B cell (primary cell): ENCODE data around the gene WDFY2. TPM values are rescaled to one million over a fixed set of nuclear protein-coding genes. Genes with fewer than 3 reads are reported as not detected.

Source experiments
- ATAC-seq: fragments of 200-7000 bp; cut with Tn5 transposase; one replicate; pipeline ENCODE4 v1.10.0; 2021; ENCODE audit warnings: low read depth, mild to moderate bottlenecking, moderate number of reproducible peaks, moderate library complexity
- CTCF ChIA-PET: fragments of 350-600 bp; sonication (Branson Sonifier 250); formaldehyde crosslinking; loops from one replicate; lab custom pipeline; 2021; ENCODE audit warnings: antibody characterized with exemption, inconsistent platforms; lab: Charles Lee
- POLR2A ChIA-PET: fragments of 350-600 bp; sonication (Branson Sonifier 250); formaldehyde crosslinking; loops from one replicate; lab custom pipeline; 2021; ENCODE audit warnings: antibody characterized with exemption; lab: Charles Lee
- DNase-seq: peaks from one replicate; pipeline ENCODE4 v3.0.0; 2013
- H2AFZ ChIP-seq: 2 replicates; pipeline ENCODE4 v1.6.1; 2012; ENCODE audit warnings: mild to moderate bottlenecking, low read depth, low read length; ENCODE audit not compliant: insufficient read depth, poor library complexity, severe bottlenecking
- H3K27ac ChIP-seq, 2 donors: 1 replicate in 1 of 2; 2 replicates in 1 of 2; pipeline ENCODE4 v1.5.1; 2012 to 2013; ENCODE audit warnings: low read length in 2 of 2, mild to moderate bottlenecking in 2 of 2, moderate library complexity in 1 of 2
- H3K27me3 ChIP-seq, 4 experiments: fragments of 200-600 bp in 1 of 4; sonication (generic) in 1 of 4; replicated peaks in 1 of 4; 1 replicate in 2 of 4; 2 replicates in 2 of 4; pipeline versions ENCODE4 v1.6.1 to v1.7.0; 2013 to 2016; ENCODE audit warnings: low read length in 3 of 4, mild to moderate bottlenecking in 2 of 4, mixed read lengths in 1 of 4, moderate library complexity in 1 of 4; ENCODE audit not compliant: insufficient read depth in 4 of 4, control insufficient read depth in 3 of 4; ENCODE audit errors: control extremely low read depth in 1 of 4
- H3K36me3 ChIP-seq, 2 experiments: replicated peaks in 1 of 2; 1 replicate in 1 of 2; 2 replicates in 1 of 2; pipeline versions ENCODE4 v1.6.1 to v1.7.1; 2013; ENCODE audit warnings: low read length in 1 of 2; ENCODE audit not compliant: insufficient read depth in 2 of 2, control insufficient read depth in 1 of 2; ENCODE audit errors: control extremely low read depth in 1 of 2, extremely low read depth in 1 of 2
- H3K4me1 ChIP-seq, 2 donors: fragments of 200-600 bp in 1 of 2; sonication (generic) in 1 of 2; 1 replicate in 1 of 2; 2 replicates in 1 of 2; pipeline versions ENCODE4 v1.5.1 to v1.6.1; 2013 to 2017; ENCODE audit warnings: low read length in 2 of 2; ENCODE audit not compliant: control insufficient read depth in 2 of 2, insufficient read depth in 2 of 2
- H3K4me2 ChIP-seq: replicated peaks from 2 replicates; pipeline ENCODE3; 2012; ENCODE audit warnings: mild to moderate bottlenecking, low read depth, low read length; ENCODE audit not compliant: poor library complexity, severe bottlenecking
- H3K4me3 ChIP-seq, 5 experiments: fragments of 200-600 bp in 1 of 5; sonication (generic) in 1 of 5; 1 replicate in 3 of 5; 2 replicates in 2 of 5; pipeline versions ENCODE4 v1.5.1 to v1.7.0; 2011 to 2016; ENCODE audit warnings: low read length in 4 of 5, mild to moderate bottlenecking in 4 of 5, low read depth in 2 of 5, control low read depth in 1 of 5, moderate library complexity in 1 of 5; ENCODE audit not compliant: insufficient read depth in 1 of 5; ENCODE audit errors: control extremely low read depth in 1 of 5, extremely low read depth in 1 of 5
- H3K79me2 ChIP-seq: fragments of 200-600 bp; sonication (generic); one replicate; pipeline ENCODE4 v1.6.0; 2016; ENCODE audit warnings: low read length; ENCODE audit not compliant: control insufficient read depth, insufficient read depth
- H3K9ac ChIP-seq: fragments of 200-600 bp; sonication (generic); 2 replicates; pipeline ENCODE4 v1.6.1; 2017; ENCODE audit warnings: mild to moderate bottlenecking, low read length, moderate library complexity
- H3K9me3 ChIP-seq, 3 donors: one replicate each; pipeline versions ENCODE4 v1.6.1 to v1.7.1; 2013; ENCODE audit warnings: low read length in 2 of 3; ENCODE audit not compliant: control insufficient read depth in 2 of 3, insufficient read depth in 1 of 3; ENCODE audit errors: control extremely low read depth in 1 of 3
- H4K20me1 ChIP-seq: 2 replicates; pipeline ENCODE4 v1.6.0; 2012; ENCODE audit warnings: mild to moderate bottlenecking, low read length; ENCODE audit not compliant: insufficient read depth, control insufficient read depth, poor library complexity, severe bottlenecking
- H3K27ac Mint-ChIP-seq: one replicate; pipeline ENCODE4 v1.8.0; 2021; ENCODE audit warnings: mixed read lengths
- H3K27me3 Mint-ChIP-seq: one replicate; pipeline ENCODE4 v1.8.0; 2021; ENCODE audit warnings: mixed read lengths
- H3K4me1 Mint-ChIP-seq: one replicate; pipeline ENCODE4 v1.8.0; 2021; ENCODE audit warnings: mixed read lengths
- H3K4me3 Mint-ChIP-seq: one replicate; pipeline ENCODE4 v1.8.0; 2021; ENCODE audit warnings: mixed read lengths
- H3K9me3 Mint-ChIP-seq: one replicate; pipeline ENCODE4 v1.8.0; 2022; ENCODE audit warnings: mixed read lengths; ENCODE audit not compliant: insufficient read depth
- CTCF ChIP-seq: fragments of 200-600 bp; IDR thresholded peaks from one replicate; pipeline ENCODE4 v1.8.0; 2022; ENCODE audit warnings: antibody characterized with exemption, mild to moderate bottlenecking
- EZH2 ChIP-seq: IDR thresholded peaks from 2 replicates; pipeline ENCODE4 v1.6.1; 2012; ENCODE audit warnings: borderline replicate concordance, low read depth, mild to moderate bottlenecking, moderate library complexity, low read length; ENCODE audit not compliant: insufficient read depth, poor library complexity, severe bottlenecking
- WGBS: methylation state at CpG from one replicate; pipeline ENCODE4 v1.1.5; 2013; ENCODE audit warnings: missing lambda C conversion rate; ENCODE audit not compliant: insufficient coverage; 5-methylcytosine and 5-hydroxymethylcytosine counted together
- intact Hi-C: fragments of 100-400 bp; cut with micrococcal nuclease; formaldehyde crosslinking; loops from one replicate; pipeline ENCODE4 v1.10.0; 2022
- polyA plus RNA-seq: library from polyadenylated mRNA; depleted of rRNA; stranded (reverse); fragments of >200 nt; gene quantifications from 2 replicates; pipeline ENCODE4 v1.2.3, GENCODE V29; 2012
- total RNA-seq, 2 donors: library from RNA; stranded (reverse); fragments of 120-200 nt in 1 of 2; gene quantifications; 1 replicate in 1 of 2; 2 replicates in 1 of 2; pipeline versions ENCODE4 v1.2.3 to v1.2.4, GENCODE V29; 2013 to 2022

The WDFY2 gene
- total and polyA plus RNA-seq, 2 donors (not counting 1 experiment from before 2014, with no cell fraction given): 12.4 to 47.7 TPM

- ChIA-PET CTCF (interaction anchor here (2.1 kb wide), 1 partner anchor 8 kb away, joined by 6 read pairs; no protein-coding TSS in a partner anchor), POLR2A (no interaction called here)
- Mint-ChIP-seq H3K27ac (no peak overlapping the region), H3K9me3 (no peaks in the 10 kb centered on the region), H3K27me3 (no peaks in the 10 kb centered on the region), H3K4me1 (peaks cover 53% of the 10 kb centered on the region), H3K4me3 (peak overlapping the region; percentile 6)
- no peak overlapping the region for H3K27ac ChIP-seq
- no peak overlapping the region for H3K4me3 ChIP-seq
- H2AFZ ChIP-seq: no peak overlapping the region
- no peak overlapping the region for H3K9ac ChIP-seq
- intact Hi-C loops: loop anchor here (10.0 kb wide), 4 partner anchors 607 to 1653 kb away; partner anchors contain the start of genes CKAP2, SPRYD7, SUGT1 and VPS36
- no peaks in the 10 kb centered on the region for H3K27me3 ChIP-seq
- no peak for TF ChIP-seq CTCF
- no peak for TF ChIP-seq EZH2
- 100% methylated on average over 1 of the region's 3 CpGs for WGBS
- ATAC-seq: no peak
- H3K79me2 ChIP-seq: peaks cover 72% of the 10 kb centered on the region
- H3K36me3 ChIP-seq: no peaks in the 10 kb centered on the region
- peaks cover 27% of the 10 kb centered on the region for H4K20me1 ChIP-seq
- H3K4me1 ChIP-seq: peaks cover 12 to 14% of the 10 kb centered on the region in 2 donors
- no peak for DNase-seq
- peaks cover 0 to 3% (median 0%) of the 10 kb centered on the region in 3 donors for H3K9me3 ChIP-seq
- no peak overlapping the region for H3K4me2 ChIP-seq
Measured at GRCh38 chr13:51587372-51587771, 3.1 kb downstream of the WDFY2 start.

DNA sequence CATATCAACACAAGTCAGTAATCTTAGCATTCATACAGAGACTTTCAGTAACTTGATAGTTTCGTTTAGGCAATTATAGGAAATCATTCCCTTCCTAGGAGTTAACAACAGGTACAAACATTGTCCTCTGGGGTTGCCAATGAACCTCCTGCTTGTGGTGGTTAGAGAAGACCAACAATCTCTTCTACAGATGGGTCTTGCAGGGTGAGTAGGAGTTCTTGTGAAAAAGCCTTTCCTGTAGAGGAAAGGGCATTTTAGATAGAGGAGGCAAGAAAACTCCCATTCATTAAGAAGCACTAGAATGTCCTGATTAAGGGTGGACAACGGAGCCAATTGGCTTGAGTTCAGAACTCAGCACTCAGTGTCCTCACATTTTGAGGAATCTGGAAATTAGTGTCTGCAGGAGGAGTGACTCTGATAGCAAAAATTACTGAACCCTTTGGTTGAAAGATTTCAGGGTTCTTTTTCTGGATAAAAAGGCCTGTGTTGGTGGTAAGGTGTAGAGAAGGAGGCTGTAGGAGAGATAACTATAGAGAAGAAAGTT, 4.2 kb downstream of the WDFY2 start:
- Histone ChIP-seq H3K79me2 (peaks cover 82% of the 10 kb centered on the region), H3K9ac (no peak overlapping the region), H3K36me3 (peaks cover 0 to 1% of the 10 kb centered on the region in 2 experiments), H3K9me3 (peaks cover 0 to 3% (median 0%) of the 10 kb centered on the region in 3 donors), H3K27me3 (no peaks in the 10 kb centered on the region), H4K20me1 (peaks cover 27% of the 10 kb centered on the region), H3K27ac (no peak overlapping the region), H3K4me1 (peaks cover 11 to 12% of the 10 kb centered on the region in 2 donors), H3K4me2 (no peak overlapping the region), H3K4me3 (no peak overlapping the region), H2AFZ (no peak overlapping the region)
- H3K9me3 Mint-ChIP-seq: no peaks in the 10 kb centered on the region
- DNase-seq (no peak), ATAC-seq (no peak)
- no peak overlapping the region for H3K4me3 Mint-ChIP-seq
- ChIA-PET CTCF (no interaction called here), POLR2A (no interaction called here)
- no peak for TF ChIP-seq EZH2
- no peak for TF ChIP-seq CTCF
- H3K27me3 Mint-ChIP-seq: no peaks in the 10 kb centered on the region
- H3K27ac Mint-ChIP-seq: no peak overlapping the region
- 100% methylated on average over 1 of the region's 2 CpGs for WGBS
- H3K4me1 Mint-ChIP-seq: peaks cover 52% of the 10 kb centered on the region
- intact Hi-C loops: loop anchor here (10.0 kb wide), 4 partner anchors 606 to 1654 kb away; partner anchors contain the start of genes CKAP2, SPRYD7, SUGT1 and VPS36
